NB4 (cell line): ENCODE results near the gene WDR44.

Experiments used
- POLR2A ChIP-seq: IDR thresholded peaks from 2 replicates; pipeline ENCODE4 v1.6.1; 2011; ENCODE audit warnings: mild to moderate bottlenecking; ENCODE audit not compliant: insufficient read length; ENCODE audit errors: extremely low read depth
- TF ChIP-seq, protein P1 (sequence below): IDR thresholded peaks from one replicate; pipeline ENCODE4 v1.5.1; 2012; ENCODE audit warnings: low read depth, low read length

DNA sequence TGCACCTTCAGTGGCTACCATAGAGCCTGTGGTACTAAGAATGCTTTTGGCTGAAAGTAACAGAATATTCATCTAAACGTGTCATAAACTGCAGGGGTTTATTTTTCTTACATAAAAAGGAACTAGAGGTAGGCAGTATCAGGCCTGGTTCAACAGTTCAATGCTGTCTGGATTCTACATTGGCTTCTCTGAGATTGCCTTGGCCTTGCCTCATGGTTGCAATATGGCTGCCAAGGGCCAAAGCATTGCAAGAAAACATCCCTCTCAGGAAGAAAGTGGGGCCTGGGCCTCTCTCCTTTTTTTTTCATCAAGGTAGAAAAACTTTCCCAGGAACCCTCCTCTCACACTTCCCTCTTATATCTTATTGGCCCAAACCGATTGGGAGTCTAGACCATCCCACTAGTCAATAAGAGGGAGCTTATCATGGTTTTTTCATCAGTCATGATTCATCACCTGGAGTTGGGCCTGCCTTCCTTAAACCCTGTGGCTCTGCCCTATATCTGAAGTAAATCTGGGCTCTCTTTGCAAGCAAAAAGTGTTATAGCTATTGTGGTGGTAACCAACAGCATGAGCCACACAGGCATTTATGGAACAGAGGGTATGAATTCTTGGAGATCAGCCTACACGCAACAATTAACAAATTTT lies 147.9 kb downstream of the WDR44 start:
- TF ChIP-seq POLR2A = no peak
- TF ChIP-seq, protein P1, sequence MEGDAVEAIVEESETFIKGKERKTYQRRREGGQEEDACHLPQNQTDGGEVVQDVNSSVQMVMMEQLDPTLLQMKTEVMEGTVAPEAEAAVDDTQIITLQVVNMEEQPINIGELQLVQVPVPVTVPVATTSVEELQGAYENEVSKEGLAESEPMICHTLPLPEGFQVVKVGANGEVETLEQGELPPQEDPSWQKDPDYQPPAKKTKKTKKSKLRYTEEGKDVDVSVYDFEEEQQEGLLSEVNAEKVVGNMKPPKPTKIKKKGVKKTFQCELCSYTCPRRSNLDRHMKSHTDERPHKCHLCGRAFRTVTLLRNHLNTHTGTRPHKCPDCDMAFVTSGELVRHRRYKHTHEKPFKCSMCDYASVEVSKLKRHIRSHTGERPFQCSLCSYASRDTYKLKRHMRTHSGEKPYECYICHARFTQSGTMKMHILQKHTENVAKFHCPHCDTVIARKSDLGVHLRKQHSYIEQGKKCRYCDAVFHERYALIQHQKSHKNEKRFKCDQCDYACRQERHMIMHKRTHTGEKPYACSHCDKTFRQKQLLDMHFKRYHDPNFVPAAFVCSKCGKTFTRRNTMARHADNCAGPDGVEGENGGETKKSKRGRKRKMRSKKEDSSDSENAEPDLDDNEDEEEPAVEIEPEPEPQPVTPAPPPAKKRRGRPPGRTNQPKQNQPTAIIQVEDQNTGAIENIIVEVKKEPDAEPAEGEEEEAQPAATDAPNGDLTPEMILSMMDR = no peak
